HG03558 (cell line): ENCODE results near the gene CYP46A1.
"Not testable (repeated sequence)": the region's sequence is repeated elsewhere in the genome, so short reads cannot be mapped to it uniquely, and the experiment has no call there.

Source experiments
- ATAC-seq: cut with Tn5 transposase; IDR thresholded peaks from one replicate; pipeline ENCODE4 v1.9.1; 2021; ENCODE audit warnings: moderate number of reproducible peaks; ENCODE audit not compliant: unreplicated experiment; ENCODE audit errors: extremely low read depth

Gene CYP46A1

GRCh38 chr14:99683619-99684409, at the start of gene CYP46A1:
Gene CYP46A1 (plus strand): TSS chr14:99684298. CDS start chr14:99684418, 120 bp downstream.
- ATAC-seq, result peak; percentile 69

- no peak for ATAC-seq
Observed at GRCh38 chr14:99634443-99634842, 49.7 kb upstream of the CYP46A1 start.

- no peak for ATAC-seq
Observed at GRCh38 chr14:99635116-99635515, 49.0 kb upstream of the CYP46A1 start.

DNA sequence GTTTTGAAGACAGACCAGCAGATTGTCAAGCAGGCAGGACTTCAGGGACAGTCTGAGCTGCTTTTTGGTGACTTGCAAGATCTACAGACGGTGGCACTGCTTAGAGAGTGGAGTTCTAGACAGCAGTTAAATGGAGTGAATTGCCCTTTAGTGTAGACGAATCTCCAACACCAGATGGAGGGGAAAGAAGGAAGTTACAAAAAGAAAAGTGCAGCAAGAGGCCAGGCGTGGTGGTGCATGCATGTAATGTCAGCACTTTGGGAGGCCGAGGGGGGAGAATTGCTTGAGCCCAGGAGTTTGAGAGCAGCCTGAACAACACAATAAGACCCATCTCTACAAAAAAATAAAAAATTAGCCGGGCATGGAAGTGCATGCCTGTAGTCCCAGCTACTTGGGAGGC, 47.6 kb upstream of the CYP46A1 start:
- ATAC-seq, result no peak

GRCh38 chr14:99637624-99638023, 46.5 kb upstream of the CYP46A1 start:
- ATAC-seq, result no peak

GRCh38 chr14:99642771-99643170, 41.3 kb upstream of the CYP46A1 start:
- not testable (repeated sequence) for ATAC-seq

DNA sequence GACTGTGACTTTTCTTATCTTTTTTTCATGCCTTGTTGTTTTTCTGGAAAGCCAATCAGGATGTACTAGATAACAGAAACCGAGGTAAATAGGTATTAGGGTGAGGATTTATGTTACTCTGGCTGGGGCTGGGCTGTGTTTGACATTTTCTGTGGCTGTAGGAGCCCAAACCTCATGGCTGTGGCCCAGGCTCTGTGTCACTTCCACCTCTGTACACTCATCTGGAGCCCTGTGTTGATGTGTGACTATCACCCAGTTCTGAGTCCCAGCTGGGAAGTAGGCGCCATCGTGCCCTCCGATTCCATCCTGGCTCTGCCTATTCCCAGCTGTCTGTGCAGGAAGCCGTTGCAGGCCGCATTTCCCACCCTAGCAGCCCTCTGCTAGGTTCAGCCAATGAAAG, 40.8 kb upstream of the CYP46A1 start:
- no peak for ATAC-seq

DNA sequence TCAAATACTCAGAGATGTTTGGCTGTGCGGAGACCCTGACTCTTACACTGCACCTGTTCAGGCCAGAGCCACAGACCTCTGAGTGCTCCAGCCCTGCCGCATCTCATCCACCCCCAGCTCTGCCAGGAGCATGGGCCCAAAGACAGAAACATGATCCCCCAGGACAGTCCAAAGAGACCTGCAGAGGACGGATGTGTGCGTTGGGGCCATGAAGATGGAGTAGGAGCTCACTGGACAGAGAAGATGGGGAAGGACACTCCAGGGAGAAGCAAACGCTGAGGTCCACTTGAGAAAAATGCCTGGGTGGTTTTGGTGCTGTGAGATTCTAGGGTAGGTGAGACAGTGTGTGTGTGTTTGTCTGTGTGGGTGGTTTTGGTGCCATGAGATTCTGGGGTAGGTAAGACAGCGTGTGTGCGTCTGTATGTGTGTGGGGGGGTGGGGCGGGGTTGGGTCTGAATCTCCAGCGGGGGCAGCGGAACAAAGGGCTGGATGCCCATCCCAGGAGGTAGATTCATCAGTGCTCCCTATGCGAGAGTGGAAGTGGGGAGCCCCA, 40.0 kb upstream of the CYP46A1 start:
- no peak for ATAC-seq

DNA sequence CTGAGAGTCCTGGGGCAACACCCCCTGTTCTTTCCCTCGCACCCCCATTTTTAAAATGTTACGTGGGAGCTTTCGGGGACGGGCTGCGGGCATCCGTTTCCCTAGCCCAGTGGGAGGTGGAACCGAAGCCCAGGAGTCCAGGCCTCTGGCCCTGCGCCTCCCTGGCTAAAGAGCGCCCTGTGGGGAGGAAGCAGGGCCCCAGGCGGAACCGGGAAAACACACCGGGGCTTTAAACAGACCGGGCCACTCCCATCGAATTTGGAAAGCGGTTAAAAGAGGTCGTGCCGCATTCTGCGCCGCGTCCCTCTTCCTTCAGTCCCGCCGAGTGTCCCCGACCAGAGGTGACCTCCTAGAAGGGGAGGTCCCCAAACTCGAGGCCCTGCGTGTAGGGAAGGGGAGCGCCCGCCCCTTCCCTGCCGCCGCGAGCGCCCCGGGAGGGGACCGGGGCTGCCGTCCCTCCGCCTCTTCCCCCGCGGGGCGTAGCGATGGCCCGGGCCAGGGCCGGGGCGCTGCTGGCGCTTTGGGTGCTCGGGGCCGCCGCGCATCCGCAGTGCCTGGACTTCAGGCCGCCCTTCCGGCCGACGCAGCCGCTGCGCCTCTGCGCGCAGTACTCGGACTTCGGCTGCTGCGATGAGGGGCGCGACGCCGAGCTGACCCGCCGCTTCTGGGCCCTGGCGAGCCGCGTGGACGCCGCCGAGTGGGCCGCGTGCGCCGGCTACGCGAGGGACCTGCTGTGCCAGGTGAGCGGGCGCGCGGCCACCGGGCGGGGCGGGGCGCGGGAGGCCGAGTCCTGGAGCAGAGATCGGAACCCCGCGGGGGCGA, 39.2 kb upstream of the CYP46A1 start, which contains the start of gene HHIPL1:
Gene HHIPL1 (plus strand): TSS at position 407 of the 822 bp plus-strand sequence. CDS start 79 bp downstream, at position 486.
- ATAC-seq, result no peak

DNA sequence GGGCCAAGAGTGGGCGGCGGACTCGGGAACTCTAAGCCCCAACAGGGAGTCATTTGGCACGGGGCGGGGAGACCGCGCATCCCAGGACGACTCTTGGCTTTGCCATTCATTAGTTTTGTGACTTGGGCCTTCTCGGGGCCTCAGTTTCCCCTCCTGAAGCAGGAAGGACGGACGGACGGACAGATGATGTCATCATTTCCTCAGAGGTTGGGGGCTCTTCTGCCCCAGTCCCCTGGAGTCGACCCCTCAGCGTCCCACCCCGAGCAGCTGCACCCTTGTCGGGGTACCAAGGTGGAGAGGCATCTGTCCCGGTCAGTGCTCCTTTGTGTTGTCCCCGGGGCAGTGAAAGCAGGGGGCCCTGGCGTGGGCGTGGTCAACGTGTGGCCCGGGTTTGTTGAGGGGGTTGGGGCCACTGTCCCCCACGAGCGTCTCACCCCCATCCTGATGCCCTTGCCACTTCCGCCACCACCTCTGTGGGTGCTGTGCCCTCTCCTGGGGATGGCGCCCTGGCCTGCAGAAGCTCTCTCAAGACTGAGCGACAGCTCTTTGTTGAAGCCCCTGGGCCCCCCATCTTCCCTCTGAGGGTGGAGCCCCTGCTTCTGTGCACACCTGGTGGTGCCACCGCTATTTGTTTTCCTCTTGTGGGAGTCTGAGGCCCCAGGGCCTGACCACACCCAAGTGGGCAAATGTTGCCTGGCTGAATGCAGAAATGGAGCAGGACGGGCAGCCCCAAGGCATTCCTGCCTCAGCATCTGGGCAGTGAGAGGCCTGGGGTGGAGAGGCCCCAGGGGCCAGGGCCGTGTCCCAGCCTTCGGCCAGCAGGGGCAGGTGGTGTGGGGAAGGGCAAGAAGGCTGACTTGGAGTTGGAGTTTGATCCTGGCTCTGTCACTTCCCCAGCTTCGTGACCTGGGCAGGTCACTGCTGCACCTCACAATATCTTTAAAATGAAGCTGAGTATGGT, 38.3 kb upstream of the CYP46A1 start:
- no peak for ATAC-seq

- ATAC-seq, result no peak
Observed at GRCh38 chr14:99647411-99647810, 36.7 kb upstream of the CYP46A1 start.

- ATAC-seq, result no peak
Observed at GRCh38 chr14:99648027-99648784, 35.9 kb upstream of the CYP46A1 start.

DNA sequence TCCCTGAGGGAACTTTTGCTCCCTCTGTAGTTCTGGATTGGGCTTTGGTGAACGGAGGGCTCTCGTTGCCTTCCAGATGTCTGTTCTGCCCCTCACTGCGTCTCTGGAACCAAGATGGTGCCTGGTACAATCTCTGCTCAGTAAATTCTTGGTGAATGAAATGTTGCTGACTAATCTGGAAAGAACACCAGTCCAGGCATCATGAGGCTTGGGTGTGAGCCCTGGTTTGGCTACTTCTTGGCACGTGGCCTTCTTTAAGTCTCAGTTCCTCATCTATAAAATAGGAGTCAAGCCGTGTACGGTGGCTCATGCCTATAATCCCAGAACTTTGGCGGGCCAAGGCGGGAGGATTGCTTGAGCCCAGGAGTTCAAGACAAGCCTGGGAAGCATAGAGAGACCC, 34.9 kb upstream of the CYP46A1 start:
- ATAC-seq, result no peak

DNA sequence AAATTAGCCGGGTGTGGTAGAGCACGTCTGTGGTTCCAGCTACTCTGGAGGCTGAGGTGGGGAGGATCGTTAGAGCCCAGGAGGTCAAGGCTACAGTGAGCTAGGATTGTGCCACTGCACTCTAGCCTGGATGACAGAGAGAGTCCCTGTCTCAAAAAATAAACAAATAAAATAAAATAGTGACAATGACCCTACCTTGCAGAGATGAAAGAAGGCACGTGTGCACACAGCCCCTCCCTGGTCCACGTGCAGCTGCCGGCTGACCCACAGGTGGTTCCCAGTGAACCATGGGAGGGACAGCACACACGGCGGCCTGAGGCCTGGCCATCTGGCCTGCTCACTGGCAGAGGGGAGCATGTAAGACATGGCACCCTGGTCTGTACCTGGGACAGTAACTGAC, 34.5 kb upstream of the CYP46A1 start:
- no peak for ATAC-seq

DNA sequence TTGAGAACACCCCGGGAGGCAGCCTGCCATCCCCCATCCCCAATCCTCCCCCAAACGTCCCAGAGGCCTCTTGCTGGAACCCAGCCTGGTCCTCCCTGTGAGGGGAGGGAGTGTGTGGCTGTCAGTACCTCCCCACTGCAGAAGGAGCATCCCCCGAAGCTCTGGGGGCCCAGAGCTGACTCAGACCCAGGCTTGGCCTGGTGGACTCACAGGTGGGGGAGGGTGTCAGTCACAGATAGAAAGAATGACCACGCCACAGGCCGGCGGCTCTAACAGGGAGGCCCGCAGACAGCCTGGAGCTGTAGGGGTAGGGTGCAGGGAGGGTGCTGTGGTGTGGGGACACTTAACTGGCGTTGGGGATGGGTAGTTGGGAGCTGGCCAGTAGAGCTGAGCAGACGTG, 33.9 kb upstream of the CYP46A1 start:
- ATAC-seq, result no peak

- ATAC-seq, result no peak
Observed at GRCh38 chr14:99651953-99652746, 31.9 kb upstream of the CYP46A1 start.

DNA sequence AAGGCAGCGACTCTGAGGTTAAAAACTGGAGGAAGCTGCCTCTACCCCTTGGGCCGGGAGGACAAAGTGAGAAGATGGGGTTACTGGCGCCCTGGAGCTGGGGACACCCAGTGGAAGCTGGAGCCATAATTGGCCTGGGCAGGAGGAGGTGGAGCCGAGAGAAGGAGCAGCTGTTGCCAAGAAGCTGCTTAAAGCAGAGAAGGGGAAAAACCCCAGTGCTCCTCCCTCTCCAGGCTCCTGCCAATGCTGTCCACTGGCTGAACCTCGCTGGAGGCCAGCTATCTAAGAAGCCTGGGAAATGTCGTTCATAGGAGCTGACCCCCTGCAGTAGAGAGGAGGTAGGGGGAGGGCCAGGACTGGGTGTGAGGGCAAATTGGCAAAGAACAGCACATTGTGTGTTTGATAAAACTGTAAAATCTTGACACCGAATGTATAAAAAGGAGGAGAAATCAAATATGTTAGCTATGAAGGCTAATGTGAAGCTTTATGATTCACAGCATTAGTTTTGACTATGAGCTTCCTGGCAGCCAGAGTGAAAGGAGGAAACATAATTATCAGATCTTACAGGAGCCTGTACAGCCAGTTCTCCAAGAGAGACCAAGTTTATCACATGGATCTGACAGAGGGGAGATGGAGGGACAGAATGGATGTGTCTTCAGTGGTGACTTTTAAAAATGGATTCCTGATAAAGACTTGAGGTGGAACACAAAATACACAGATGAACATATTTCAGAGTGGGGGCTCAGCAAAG, 29.7 kb upstream of the CYP46A1 start:
- ATAC-seq, result no peak

DNA sequence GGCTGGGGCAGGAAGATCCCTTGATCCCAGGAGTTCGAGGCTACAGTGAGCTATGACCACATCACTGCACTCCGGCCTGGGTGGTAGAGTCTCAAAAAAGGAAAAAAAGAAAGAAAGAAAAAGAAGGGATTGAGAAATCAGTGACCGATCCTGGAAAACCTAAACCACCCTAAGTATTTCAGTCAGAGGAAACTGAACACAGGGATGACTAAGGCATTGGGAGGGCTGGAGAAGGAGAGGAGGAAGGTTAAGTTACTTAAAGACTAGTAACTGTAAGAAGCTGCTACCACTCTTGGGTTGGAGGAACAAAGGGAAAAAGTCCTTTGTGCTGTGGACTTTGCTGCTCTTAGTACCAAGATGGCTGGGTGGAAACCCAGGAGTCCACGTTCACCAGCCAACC, 28.6 kb upstream of the CYP46A1 start:
- ATAC-seq, result no peak
